ENCODE measurements around the gene SCAPER. TPM values are rescaled to one million over a fixed set of nuclear protein-coding genes. Genes with fewer than 3 reads are reported as not detected.
"Not testable (repeated sequence)": the region's sequence is repeated elsewhere in the genome, so short reads cannot be mapped to it uniquely, and the experiment has no call there.

Gene SCAPER
- polyA plus RNA-seq, 4 donors = 21.6 to 29.0 (median 26.0) TPM

- DNase-seq (ENCODE audit: low read depth in 4 of 4, low spot score in 3 of 4) = no peak
Measured at GRCh38 chr15:76916369-76916768, 11.2 kb upstream of the SCAPER start.

DNA sequence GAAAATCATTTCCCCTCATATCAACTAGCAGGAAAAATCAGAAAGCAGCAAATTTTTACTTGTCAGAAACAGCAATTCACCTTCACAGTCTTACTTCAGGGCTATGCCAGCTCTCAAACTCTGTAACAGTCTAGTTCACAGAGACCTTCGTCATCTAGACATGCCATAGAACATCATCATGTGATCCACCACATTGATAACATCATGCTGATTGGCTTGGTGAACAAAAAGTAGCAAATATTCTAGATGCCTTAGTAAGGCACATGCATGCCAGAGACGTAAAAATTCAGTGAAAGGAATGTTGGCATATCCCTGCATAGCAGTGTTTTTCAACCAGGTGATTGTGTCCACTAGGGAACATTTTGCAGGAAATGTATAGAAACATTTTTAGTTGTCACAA, 8.6 kb upstream of the SCAPER start:
- no peak for DNase-seq (ENCODE audit: low read depth in 4 of 4, low spot score in 3 of 4)

- no peak for DNase-seq (ENCODE audit: low read depth in 4 of 4, low spot score in 3 of 4)
Measured at GRCh38 chr15:76912430-76912829, 7.3 kb upstream of the SCAPER start.

GRCh38 chr15:76905855-76906254, 715 bp upstream of the SCAPER start:
- no peak for DNase-seq (ENCODE audit: low read depth in 4 of 4, low spot score in 3 of 4)

DNA sequence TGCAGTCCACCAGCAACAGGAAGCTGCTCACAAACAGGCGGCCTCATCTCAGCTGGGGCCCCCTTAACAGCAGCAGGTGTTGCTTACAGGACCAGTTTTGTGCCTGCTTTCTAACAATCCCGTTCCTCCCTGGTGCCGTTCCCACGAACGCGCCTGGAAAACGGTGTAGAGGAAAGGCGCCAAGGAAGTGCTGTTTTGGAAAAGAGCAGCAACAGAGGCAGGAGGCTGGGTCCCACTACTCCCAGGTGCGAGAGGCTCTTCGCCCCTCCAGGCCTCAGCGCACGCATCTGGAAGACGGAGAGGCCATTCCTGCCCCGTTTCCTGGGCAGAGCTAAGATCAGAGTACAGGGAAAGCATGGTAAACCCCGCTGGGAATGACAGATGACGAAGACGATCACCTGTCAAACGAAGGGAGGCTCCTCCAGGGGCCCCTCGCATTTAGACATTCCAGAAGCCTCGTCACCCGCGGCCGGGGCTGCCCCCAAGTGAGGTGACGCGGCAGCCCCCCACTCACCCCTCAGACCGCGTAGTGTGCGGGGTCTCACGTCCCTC, 603 bp downstream of the SCAPER start:
- peak in 3 of 4 donors; percentile 22 to 51 (median 29) for DNase-seq (ENCODE audit: low read depth in 4 of 4, low spot score in 3 of 4)

- no peak for DNase-seq (ENCODE audit: low read depth in 4 of 4, low spot score in 3 of 4)
Measured at GRCh38 chr15:76903251-76903681, 1.9 kb downstream of the SCAPER start.

DNA sequence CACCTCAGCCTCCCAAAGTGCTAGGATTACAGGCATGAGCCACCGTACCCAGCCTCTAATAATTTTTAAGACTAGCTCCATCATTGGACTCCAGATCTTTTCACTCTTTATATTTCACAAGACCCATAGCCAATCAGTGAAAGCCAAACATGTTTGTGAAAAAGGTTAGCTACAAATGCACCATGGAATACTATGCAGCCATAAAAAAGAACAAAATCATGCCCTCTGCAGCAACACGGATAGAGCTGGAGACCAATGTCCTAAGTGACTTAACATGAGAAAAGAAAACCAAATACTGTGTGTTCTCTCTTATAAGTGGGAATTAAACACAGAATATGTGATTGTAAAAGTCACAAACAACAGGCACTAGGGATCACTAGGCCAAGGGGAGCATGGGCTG, 3.2 kb downstream of the SCAPER start:
- DNase-seq (ENCODE audit: low read depth in 4 of 4, low spot score in 3 of 4) = no peak

DNA sequence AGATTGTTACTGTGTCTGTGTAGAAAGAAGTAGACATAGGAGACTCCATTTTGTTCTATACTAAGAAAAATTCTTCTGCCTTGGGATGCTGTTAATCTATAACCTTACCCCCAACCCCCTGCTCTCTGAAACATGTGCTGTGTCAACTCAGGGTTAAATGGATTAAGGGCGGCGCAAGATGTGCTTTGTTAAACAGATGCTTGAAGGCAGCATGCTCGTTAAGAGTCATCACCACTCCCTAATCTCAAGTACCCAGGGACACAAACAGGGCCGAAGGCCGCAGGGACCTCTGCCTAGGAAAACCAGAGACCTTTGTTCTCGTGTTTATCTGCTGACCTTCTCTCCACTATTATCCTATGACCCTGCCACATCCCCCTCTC, 5.2 kb downstream of the SCAPER start:
- DNase-seq (ENCODE audit: low read depth in 4 of 4, low spot score in 3 of 4) = not testable (repeated sequence)

DNA sequence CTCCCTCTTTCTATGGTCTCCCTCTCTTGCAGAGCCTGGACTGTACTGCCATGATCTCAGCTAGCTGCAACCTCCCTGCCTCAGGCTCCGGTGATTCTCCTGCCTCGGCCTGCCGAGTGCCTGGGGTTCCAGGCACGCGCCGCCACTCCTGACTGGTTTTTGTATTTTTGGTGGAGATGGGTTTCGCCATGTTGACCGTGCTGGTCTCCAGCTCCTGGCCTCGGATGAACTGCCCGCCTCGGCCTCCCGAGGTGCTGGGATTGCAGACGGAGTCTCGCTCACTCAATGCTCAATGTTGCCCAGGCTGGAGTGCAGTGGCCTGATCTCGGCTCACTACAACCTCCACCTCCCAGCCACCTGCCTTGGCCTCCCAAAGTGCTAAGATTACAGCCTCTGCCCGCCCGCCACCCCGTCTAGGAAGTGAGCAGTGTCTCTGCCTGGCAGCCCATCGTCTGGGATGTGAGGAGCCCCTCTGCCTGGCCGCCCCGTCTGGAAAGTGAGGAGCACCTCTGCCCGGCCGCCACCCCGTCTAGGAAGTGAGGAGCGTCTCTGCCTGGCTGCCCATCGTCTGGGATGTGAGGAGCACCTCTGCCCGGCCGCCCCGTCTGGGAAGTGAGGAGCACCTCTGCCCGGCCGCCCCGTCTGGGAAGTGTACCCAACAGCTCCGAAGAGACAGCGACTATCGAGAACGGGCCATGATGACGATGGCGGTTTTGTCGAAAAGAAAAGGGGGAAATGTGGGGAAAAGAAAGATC, 5.8 kb downstream of the SCAPER start:
- not testable (repeated sequence) for DNase-seq (ENCODE audit: low read depth in 4 of 4, low spot score in 3 of 4)

DNA sequence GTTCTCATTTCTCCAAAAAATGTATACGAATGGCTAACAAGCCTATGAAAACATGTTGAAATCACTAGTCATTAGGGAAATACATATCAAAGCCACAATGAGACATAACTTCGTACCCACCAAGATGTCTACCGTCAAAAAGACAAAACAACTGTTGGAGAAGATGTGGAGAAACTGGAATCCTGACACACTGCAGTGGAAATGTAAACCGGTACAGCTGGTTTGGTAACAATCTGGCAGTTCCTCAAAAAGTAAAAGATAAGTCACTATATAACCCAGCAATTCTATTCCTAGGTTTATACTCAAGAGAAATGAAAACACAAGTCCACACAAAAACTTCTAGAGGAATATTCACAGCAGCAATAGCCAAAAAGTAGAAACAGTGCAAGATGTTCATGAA, 7.0 kb downstream of the SCAPER start:
- DNase-seq (ENCODE audit: low read depth in 4 of 4, low spot score in 3 of 4) = no peak

- no peak for DNase-seq (ENCODE audit: low read depth in 4 of 4, low spot score in 3 of 4)
Measured at GRCh38 chr15:76894174-76894573, 11.0 kb downstream of the SCAPER start.

GRCh38 chr15:76892836-76893235, 12.3 kb downstream of the SCAPER start:
- DNase-seq (ENCODE audit: low read depth in 4 of 4, low spot score in 3 of 4) = not testable (repeated sequence)

GRCh38 chr15:76887280-76888141, 17.6 kb downstream of the SCAPER start:
- not testable (repeated sequence) for DNase-seq (ENCODE audit: low read depth in 4 of 4, low spot score in 3 of 4)

GRCh38 chr15:76885212-76885611, 19.9 kb downstream of the SCAPER start:
- no peak for DNase-seq (ENCODE audit: low read depth in 4 of 4, low spot score in 3 of 4)

DNA sequence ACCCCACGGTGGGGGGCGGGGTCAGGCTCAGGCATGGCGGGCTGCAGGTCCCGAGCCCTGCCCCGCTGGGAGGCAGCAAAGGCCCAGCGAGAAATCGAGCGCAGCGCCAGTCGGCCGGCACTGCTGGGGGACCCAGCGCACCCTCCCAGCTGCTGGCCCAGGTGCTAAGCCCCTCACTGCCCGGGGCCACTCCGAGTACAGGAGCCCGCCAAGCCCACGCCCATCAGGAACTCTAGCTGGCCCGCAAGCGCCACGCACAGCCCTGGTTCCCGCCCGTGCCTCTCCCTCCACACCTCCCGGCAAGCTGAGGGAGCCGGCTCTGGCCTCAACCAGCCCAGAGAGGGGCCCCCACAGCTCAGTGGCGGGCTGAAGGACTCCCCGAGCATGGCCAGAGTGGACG, 29.2 kb downstream of the SCAPER start:
- no peak for DNase-seq (ENCODE audit: low read depth in 4 of 4, low spot score in 3 of 4)

- not testable (repeated sequence) for DNase-seq (ENCODE audit: low read depth in 4 of 4, low spot score in 3 of 4)
Measured at GRCh38 chr15:76873066-76873465, 32.1 kb downstream of the SCAPER start.

GRCh38 chr15:76871930-76872329, 33.2 kb downstream of the SCAPER start:
- no peak for DNase-seq (ENCODE audit: low read depth in 4 of 4, low spot score in 3 of 4)

DNA sequence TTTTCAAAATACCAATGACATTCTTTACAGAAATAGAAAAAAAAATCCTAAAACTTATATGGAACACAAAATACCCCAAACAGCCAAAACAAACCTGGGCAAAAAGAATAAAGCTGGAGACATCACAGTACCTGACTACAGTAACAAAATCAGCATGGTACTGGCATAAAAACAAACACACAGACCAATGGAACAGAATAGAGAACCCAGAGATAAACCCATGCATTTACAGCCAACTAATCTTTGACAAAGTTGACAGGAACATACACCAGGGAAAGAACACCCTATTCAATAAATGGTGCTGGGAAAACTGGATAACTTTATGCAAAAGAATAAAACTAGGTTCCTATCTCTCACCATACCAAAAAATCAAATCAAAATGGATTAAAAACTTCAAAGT, 36.4 kb downstream of the SCAPER start:
- DNase-seq (ENCODE audit: low read depth in 4 of 4, low spot score in 3 of 4) = no peak

GRCh38 chr15:76866716-76867321, 38.3 kb downstream of the SCAPER start:
- DNase-seq (ENCODE audit: low read depth in 4 of 4, low spot score in 3 of 4) = peak in 2 of 4 donors; percentile 6 to 17

DNA sequence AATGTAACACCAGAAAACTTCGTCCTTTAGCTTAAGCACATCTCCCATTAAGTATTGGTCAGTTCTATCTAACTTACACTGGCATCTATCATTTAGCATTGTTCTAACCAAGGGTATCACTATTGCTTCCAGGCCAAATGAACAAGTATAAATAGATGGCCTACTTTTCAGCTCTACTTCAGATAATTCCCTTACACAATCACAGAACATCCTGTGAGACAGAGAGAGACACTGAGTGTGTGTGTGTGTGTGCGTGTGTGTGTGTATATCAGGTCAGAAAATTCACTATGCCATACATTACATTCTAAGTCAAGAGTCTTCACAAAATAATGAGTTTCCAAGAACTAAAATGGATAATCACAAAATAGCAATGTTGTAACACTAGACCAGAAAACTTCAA, 39.1 kb downstream of the SCAPER start:
- no peak for DNase-seq (ENCODE audit: low read depth in 4 of 4, low spot score in 3 of 4)

DNA sequence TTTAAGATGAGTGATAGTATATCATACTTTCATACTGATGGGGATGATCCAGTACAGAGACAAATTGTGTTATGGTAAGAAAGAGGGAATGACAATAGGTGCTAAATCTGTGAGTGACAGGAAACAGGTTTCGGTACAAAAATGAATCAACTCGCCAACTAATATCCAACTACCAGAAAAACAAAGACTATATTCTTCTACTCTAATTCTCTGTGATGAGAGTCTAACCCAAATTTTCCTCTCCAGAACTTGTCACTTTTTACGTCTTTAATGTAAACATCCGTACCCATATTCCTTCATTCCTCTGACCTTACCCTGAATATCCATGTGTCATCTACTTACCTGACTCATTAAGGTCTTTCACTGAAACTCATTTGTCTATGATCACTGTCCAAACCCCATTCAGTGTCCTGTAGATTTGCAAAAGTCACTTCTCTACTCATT, 39.6 kb downstream of the SCAPER start:
- DNase-seq (ENCODE audit: low read depth in 4 of 4, low spot score in 3 of 4) = no peak

All from left renal pelvis (tissue), 4 donors.